Epithelial cell of proximal tubule (primary cell): ENCODE results near the gene DOCK8. TPM values are rescaled to one million over a fixed set of nuclear protein-coding genes. Genes with fewer than 3 reads are reported as not detected.

Experiments
- DNase-seq: peaks from one replicate; pipeline ENCODE4 v3.0.0-alpha.2; 2011; ENCODE audit warnings: low read depth
- H3K4me3 ChIP-seq: 2 replicates; pipeline ENCODE4 v1.5.1; 2011; ENCODE audit warnings: low read depth, mild to moderate bottlenecking, low read length
- total RNA-seq: library from RNA; depleted of rRNA; stranded (reverse); fragments of >200 nt; gene quantifications from 2 replicates; pipeline ENCODE4 v1.2.3, GENCODE V29; 2015
- TF ChIP-seq, protein P1 (sequence below): conservative IDR thresholded peaks from 2 replicates; pipeline ENCODE4 v1.5.1; 2012; ENCODE audit warnings: low read depth, mild to moderate bottlenecking, low read length

Gene DOCK8
- total RNA-seq, 1 donor from 2014 or later, result 0.92 TPM

- no peak overlapping the region for H3K4me3 ChIP-seq
- TF ChIP-seq, protein P1, sequence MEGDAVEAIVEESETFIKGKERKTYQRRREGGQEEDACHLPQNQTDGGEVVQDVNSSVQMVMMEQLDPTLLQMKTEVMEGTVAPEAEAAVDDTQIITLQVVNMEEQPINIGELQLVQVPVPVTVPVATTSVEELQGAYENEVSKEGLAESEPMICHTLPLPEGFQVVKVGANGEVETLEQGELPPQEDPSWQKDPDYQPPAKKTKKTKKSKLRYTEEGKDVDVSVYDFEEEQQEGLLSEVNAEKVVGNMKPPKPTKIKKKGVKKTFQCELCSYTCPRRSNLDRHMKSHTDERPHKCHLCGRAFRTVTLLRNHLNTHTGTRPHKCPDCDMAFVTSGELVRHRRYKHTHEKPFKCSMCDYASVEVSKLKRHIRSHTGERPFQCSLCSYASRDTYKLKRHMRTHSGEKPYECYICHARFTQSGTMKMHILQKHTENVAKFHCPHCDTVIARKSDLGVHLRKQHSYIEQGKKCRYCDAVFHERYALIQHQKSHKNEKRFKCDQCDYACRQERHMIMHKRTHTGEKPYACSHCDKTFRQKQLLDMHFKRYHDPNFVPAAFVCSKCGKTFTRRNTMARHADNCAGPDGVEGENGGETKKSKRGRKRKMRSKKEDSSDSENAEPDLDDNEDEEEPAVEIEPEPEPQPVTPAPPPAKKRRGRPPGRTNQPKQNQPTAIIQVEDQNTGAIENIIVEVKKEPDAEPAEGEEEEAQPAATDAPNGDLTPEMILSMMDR, result no peak
- DNase-seq, result no peak
These were observed 179.8 kb downstream of the DOCK8 start for GRCh38 chr9:394347-395052.

GRCh38 chr9:396396-396795 lies 181.7 kb downstream of the DOCK8 start:
- TF ChIP-seq, protein P1, result no peak
- DNase-seq, result no peak
- no peak overlapping the region for H3K4me3 ChIP-seq

GRCh38 chr9:398085-398484 lies 183.4 kb downstream of the DOCK8 start:
- H3K4me3 ChIP-seq, result no peak overlapping the region
- DNase-seq, result no peak

GRCh38 chr9:401223-401622 lies 186.6 kb downstream of the DOCK8 start:
- TF ChIP-seq, protein P1, result no peak
- no peak overlapping the region for H3K4me3 ChIP-seq
- DNase-seq, result no peak

More at GRCh38 chr9:398085-398484, 183.4 kb downstream of the DOCK8 start:
- TF ChIP-seq, protein P1, result no peak

DNA sequence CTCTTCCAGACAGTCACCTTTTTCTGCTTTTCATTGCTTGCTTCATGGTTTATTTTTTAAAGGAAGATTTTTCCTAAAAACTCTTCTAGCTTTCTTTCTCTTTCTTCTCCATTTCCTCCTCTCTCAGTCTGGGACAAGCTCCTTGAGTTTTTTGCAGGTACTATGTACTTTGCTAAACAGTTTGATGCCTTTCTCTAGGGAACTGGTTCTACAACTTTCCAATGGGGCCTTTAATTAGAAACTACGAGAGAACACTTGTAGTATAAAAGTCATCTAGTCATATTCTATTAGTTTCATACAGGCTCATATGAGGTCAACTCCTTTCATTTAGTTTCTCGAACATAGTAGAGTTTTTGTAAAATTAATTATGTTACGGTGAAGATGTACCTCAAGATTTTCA lies 189.6 kb downstream of the DOCK8 start:
- no peak overlapping the region for H3K4me3 ChIP-seq
- TF ChIP-seq, protein P1, result no peak
- no peak for DNase-seq

DNA sequence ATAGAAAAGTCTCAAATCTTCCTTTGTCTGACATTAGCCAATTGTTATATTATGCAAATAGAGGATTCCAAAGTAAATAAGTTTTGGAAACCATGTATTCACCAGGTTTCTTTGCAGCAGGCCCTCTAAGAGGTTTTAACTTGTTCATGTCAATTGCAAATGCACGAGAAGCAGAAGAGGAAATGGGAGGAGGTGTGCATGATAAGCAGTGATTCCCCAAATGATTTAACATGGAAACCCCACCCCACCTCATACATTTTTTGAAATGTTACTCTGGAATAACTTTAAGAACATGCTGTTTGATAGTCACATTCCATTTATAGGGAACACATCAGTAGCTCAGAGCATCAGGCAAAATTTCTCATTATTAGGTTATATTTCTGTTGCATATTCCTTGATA lies 190.7 kb downstream of the DOCK8 start:
- no peak overlapping the region for H3K4me3 ChIP-seq
- no peak for DNase-seq
- TF ChIP-seq, protein P1, result no peak
